ENCODE measurements around the gene CYP2C19.
"Not testable (repeated sequence)": the region's sequence is repeated elsewhere in the genome, so short reads cannot be mapped to it uniquely, and the experiment has no call there.

The CYP2C19 gene

DNA sequence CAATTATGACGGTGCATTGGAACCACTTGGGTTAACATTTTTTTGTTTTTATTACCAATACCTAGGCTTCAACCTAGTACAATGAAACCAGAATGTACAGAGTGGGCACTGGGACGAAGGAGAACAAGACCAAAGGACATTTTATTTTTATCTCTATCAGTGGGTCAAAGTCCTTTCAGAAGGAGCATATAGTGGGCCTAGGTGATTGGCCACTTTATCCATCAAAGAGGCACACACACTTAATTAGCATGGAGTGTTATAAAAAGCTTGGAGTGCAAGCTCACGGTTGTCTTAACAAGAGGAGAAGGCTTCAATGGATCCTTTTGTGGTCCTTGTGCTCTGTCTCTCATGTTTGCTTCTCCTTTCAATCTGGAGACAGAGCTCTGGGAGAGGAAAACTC lies at the start of gene CYP2C19:
Gene CYP2C19 (plus strand): TSS at position 289 of the 400 bp plus-strand sequence. CDS start 25 bp downstream, at position 314.
- no peak for DNase-seq (ENCODE audit: low spot score)

DNA sequence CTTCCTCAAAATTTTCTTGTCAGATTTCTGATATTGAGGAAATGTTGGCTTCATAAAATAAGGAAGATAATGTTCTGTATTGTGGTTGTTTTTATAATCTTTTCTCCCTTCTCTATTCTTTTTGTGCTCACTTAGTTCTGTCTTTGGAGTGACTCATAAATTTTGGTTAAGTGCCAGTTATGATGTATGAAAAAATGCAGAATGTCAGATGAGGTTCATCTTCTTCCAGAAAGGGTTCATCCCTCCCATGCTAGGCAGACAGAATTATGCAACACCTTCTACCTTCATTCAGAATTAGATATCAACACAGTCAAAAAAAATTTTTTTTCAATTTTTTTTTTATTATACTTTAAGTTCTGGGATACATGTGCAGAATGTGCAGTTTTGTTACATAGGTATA lies 36.6 kb upstream of the CYP2C19 start:
- no peak for DNase-seq (ENCODE audit: low spot score)

DNA sequence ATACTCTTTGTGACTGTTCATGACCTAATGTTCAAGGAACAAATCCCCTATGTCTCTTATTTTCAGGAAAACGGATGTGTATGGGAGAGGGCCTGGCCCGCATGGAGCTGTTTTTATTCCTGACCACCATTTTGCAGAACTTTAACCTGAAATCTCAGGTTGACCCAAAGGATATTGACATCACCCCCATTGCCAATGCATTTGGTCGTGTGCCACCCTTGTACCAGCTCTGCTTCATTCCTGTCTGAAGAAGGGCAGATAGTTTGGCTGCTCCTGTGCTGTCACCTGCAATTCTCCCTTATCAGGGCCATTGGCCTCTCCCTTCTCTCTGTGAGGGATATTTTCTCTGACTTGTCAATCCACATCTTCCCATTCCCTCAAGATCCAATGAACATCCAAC lies 27.3 kb upstream of the CYP2C19 start:
- no peak for DNase-seq (ENCODE audit: low spot score)

DNA sequence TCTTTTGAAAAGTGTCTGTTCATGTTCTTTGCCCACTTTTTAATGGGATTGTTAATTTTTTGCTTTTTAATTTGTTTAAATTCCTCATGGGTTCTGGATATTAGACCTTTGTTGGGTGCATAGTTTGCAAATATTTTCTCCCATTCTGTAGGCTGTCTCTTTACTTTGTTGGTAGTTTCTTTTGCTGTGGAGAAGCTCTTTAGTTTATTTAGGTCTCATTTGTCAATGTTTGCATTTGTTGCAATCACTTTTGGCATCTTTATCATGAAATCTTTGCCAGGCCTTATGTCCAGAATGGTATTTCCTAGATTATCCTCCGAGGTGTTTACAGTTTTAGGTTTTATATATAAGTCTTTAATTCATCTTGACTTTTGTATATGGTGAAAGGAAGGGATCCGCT lies 23.9 kb upstream of the CYP2C19 start:
- no peak for DNase-seq (ENCODE audit: low spot score)

DNA sequence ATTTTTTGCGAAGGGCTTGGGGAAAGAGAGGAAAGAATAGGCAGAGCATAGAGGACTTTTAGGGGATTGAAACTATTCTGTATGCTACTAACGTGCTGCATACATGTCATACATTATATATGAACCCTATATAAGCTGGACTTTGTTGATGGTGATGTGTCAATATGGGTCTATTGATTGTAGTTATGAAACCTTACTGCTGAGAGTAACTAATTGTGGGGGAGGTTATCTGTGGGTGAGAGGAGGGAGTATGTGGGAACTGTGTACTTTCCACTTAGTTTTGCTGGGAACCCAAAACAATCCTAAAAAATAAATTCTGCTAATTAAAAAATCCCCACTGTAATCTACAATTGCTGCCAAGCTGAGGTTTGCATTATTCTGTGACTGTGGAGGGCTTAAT lies 15.3 kb upstream of the CYP2C19 start:
- no peak for DNase-seq (ENCODE audit: low spot score)

DNA sequence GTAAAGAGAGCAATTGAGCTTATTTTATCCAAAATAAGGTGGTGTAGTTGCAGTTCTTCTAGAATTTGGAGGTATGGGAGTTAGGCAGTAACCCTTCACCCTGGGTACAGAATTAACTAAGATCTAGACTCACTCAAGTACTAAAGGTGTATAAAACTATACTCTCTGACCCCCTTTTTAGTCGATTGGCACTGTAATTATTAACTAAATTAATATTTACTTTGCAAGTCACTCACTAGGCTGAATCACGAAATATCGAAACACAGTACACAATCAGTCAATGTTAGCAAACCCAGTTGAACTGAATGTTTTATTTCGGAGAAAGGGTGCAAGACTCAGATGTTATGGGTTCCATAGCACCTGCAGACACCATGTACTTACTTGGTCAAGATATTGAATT lies 14.6 kb upstream of the CYP2C19 start:
- DNase-seq (ENCODE audit: low spot score) = no peak

DNA sequence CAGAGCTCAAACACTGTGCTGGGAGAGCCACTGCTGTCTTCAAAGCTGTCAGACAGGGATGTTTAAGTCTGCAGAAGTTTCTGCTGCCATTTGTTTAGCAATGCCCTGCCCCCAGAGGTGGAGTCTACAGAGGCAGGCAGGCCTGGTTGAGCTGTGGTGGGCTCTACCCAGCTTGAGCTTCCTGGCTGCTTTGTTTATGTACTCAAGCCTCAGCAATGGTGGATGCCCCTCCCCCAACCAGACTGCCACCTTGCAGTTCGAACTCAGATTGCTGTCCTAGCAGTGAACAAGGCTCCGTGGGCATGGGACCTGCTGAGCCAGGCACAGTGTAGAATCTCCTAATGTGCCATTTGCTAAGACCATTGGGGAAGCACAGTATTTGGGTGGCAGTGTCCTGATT lies 4.6 kb upstream of the CYP2C19 start:
- no peak for DNase-seq (ENCODE audit: low spot score)

DNA sequence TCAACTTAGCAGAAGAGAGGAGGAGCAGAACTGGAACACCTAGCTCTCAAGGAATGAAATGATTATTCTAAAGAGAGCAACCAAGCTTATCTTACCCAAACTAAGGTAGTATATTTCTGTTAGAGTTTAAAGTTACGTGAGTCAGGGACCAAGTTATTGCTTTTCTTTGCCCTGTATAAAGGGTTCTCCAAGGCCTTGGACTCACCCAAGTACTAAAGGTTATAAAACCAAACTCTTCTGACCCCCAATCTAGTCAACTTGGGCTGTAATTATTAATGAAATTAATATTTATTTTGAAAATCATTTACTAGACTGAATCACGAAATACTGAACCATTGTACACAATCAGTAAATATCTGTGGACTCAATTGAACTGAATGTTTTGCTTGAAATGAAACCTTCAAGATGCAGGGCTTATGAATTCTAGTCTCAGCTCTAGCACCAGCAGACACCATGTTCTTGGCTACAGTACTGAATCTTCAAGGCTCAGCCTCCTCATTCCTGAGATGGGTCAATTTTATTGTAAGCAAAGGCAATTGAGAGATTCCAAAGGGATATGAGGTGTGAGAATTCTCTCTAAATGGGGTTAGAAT lies 1.8 kb upstream of the CYP2C19 start:
- DNase-seq (ENCODE audit: low spot score) = no peak

DNA sequence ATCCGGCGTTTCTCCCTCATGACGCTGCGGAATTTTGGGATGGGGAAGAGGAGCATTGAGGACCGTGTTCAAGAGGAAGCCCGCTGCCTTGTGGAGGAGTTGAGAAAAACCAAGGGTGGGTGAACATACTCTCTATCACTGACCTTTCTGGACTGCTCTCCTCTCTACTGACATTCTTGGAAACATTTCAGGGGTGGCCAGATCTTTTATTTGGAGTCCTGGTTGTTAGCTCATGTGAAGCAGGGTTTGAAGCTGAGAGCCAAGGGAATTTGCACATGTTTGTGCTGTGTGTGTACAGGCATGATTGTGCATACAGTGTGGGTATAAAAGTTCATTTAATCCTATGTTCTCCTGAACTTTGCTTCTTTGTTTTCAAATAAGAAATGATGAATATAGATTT lies 12.9 kb downstream of the CYP2C19 start:
- not testable (repeated sequence) for DNase-seq (ENCODE audit: low spot score)

DNA sequence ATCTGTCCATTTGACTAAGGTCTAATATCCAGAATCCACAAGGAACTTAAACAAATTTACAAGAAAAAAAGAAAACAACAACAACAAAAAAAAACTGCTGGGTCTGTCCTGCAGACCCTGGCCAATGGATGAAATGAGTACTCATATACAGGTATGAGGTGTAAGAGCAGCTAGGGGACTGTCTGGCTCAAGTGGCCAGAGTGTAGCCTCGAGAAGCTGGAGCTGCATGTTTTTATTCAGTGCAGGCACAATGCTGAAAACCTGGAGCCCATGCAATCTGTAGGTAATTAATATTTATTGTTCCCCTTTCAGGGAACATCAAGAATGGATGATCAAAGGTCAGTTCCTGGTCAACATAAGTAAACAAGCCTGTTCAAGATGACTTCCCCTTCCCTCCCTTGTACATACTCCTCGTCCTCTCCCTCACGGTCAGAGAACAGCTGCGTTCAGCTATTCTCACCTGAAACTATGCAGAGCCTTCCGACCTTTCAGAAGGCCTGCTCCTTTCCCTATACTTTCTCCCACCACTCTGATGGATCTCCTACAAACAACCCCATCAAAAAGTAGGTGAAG lies 15.5 kb downstream of the CYP2C19 start:
- DNase-seq (ENCODE audit: low spot score) = no peak

DNA sequence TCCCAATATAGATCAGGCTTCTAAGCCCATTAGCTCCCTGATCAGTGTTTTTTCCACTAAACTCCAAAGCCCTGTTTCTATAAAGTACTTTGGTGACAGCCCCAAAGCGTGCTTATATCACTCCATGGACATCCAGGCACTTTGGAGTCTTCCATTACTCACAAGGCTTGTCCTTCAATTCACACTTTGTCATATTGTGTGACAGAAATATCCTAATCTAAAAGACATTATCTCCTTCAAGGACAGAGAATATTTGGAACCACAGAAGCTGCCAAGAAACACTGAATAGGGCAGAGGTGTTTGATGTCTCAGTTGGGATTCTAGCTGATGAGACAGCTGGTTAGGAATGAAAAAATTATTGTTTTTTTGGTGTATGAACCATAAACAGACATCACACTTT lies 18.4 kb downstream of the CYP2C19 start:
- no peak for DNase-seq (ENCODE audit: low spot score)

DNA sequence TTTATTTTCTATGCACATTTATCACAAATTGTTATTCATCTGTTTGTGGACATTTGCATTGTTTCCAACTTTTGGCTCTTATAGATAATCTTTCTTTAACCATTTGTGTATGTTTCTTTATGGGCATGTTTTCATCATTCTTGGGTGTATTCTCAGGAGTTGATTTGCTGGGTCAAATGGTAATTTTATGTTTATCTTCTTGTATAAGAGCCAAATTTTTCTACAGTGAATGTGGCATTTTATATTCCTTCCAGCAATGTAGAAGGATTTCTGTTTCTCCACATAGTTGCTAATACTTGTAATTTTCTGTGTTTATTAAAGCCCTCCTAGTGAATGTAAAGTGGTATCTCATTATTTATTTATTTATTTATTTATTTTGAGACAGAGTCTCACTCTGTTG lies 21.8 kb downstream of the CYP2C19 start:
- DNase-seq (ENCODE audit: low spot score) = no peak

DNA sequence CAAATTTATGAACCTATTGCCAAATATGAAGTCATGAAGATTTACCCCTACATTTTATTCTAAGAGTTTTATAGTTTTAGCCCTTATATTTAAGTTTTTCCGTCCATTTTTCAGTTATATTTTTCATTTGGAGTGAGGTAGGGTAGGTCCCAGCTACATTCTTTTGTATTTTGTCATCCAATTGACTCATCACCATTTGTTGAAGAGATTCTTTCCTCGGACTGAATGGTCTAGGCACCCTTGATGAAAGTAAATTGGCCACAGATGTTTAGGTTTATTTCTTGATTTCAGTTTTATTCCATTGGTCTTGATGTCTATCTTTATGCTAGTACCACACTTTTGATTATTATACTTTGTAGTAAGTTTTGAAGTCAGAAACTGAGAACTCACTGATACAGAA lies 22.7 kb downstream of the CYP2C19 start:
- DNase-seq (ENCODE audit: low spot score) = no peak

DNA sequence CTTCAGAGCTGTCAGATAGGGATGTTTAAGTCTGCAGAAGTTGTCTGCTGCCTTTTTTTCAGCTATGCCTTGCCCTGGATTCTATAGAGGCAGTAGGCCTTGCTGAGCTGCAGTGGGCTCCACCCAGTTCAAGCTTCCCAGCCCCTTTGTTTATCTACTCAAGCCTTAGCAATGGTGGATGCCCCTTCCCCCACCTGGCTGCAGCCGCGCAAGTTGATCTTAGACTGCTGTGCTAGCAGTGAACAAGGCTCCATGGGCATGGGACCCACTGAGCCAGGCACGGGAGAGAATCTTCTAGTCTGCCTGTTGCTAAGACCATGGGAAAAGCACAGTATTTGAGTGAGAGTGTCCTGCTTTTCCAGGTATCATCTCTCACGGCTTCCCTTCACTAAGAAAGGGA lies 38.1 kb downstream of the CYP2C19 start:
- not testable (repeated sequence) for DNase-seq (ENCODE audit: low spot score)

DNA sequence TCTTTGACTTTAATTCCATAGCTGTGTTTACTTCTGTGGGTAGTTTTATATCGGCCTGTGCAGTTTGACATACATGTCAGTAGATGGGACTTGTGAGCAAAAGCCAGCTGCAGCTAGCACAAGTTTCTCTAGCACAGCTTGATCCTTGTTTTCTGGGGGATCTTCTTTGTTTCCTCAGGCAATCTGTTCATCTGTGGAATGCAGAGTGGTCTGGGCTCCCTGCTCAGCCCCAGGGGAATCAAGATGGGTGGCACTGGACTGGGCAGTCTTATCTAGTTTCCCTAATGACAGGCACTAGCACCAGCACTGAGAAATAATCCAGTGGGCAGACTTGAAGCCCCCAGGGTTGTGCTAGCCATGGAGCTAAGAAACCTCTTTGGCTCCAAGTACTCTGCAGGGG lies 40.8 kb downstream of the CYP2C19 start:
- no peak for DNase-seq (ENCODE audit: low spot score)

DNA sequence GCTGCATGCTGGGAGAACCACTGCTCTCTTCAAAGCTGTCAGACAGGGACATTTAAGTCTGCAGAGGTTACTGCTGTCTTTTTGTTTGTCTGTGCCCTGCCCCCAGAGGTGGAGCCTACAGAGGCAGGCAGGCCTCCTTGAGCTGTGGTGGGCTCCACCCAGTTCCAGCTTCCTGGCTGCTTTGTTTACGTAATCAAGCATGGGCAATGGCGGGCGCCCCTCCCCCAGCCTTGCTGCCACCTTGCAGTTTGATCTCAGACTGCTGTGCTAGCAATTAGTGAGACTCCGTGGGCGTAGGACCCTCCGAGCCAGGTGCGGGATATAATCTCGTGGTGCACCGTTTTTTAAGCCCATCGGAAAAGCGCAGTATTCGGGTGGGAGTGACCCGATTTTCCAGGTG lies 67.5 kb downstream of the CYP2C19 start:
- not testable (repeated sequence) for DNase-seq (ENCODE audit: low spot score)

DNA sequence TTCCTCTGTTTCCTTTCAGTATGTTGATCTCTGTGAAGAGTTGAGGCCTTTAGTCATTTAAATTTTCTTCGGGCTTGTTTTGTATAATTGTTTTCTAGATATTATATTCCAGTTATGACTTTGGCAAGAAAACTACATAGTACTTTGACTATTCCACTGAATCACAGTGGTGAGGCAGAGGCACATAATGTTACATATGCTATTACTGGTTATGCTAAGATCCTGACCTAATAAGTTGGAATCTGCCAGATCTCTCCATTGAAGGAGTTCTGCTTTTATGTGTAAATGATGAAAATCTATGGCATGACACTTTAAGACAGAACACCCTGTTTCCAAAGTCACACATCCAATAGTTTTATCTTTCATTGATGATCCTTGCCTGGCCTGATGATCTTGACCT lies 83.7 kb downstream of the CYP2C19 start:
- DNase-seq (ENCODE audit: low spot score) = no peak

DNA sequence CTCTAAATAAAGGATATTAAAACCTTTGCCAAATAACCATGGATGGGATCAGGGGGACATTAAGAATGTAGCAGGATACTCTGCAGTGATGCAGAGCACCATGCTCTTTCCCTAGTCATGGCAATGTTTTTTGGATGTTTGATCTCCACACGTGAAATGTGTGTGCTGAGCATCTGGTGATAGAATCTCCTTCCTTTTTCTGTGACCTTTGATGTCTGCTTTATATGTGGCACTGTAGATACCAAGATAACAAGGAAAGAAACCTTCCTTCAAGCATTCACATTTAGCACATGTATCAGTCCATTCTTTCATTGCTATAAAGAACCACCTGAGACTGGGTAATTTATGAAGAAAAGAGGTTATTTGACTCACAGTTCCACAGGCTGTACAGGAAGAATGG lies 88.3 kb downstream of the CYP2C19 start:
- no peak for DNase-seq (ENCODE audit: low spot score)

DNA sequence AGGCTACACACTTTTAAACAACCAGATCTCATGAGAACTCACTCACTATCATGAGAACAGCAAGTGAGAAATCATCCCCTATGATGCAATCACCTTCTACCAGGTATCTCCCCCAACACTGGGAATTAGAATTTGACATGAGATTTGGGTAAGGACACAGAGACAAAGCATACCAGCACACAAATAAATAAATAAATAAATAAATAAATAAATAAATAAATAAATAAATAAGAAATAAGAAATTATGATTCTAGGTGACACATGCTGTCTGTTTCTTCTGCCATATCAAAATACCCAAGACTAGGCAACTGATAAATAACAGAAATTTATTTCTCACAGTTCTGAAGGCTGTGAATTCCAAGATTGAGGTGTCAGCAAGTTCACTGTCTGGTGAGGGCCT lies 88.8 kb downstream of the CYP2C19 start:
- no peak for DNase-seq (ENCODE audit: low spot score)

DNA sequence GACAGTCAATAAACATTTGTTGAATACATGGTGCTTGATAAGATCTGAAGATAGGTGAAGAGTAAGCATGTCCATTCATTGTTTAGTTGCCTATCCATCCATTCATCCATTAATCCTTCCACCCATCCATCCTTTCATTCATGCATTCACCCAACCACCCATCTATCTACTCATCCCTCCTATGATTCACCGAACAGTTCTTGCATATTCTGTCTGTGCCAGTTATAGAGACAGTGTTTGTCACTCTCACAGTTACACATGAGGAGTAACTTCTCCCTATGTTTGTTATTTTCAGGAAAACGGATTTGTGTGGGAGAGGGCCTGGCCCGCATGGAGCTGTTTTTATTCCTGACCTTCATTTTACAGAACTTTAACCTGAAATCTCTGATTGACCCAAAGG lies 90.0 kb downstream of the CYP2C19 start:
- no peak for DNase-seq (ENCODE audit: low spot score)

DNA sequence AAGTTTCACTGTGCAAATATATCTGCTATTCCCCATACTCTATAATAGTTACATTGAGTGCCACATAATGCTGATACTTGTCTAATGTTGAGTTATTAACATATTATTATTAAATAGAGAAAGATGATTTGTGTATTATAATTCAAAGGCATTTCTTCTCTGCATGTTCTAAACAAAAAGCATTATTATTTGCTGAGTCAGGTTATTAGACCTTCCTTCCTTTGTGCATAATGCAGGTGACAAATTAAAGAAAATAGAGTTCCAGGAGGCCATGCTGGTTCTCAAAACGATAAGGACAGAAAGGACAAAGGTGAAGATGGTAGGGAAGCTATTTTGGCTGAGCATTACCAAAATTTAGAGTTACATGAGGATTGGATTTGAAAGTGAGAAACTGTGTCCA lies 90.6 kb downstream of the CYP2C19 start:
- DNase-seq (ENCODE audit: low spot score) = no peak

DNA sequence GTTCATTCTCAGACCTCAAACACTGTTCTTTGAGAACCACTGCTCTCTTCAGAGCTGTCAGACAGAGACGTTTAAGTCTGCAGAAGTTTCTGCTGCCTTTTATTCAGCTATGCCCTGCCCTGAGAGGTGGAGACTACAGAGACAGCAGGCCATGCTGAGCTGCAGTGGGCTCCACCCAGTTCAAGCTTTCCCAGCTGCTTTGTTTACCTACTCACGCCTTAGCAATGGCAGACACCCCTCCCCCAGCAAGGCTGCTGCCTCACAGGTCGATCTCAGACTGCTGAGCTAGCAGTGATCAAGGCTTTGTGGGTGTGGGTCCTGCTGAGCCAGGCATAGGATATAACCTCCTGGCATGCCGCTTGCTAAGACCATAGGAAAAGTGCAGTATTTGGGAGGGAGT lies 95.5 kb downstream of the CYP2C19 start:
- DNase-seq (ENCODE audit: low spot score) = no peak

DNA sequence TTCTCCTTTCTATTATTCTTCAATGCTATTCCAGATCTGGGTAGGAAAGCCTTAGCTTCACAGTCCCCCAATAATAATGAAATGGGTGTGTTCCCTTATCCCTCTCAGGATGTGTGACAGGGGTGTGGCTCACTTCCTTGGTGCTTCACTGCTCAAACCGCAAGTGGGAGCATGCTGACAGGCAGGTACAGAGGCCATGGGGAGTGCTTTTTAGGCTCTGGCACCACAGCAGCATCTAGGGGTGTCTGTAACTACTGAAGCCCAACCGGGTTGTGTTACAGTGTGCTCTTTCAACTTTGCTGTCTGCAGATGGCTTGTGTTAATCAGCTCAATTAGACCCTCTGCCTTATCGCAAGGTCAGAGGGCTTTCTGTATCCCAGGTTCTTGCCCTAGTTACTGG lies 96.6 kb downstream of the CYP2C19 start:
- no peak for DNase-seq (ENCODE audit: low spot score)

DNA sequence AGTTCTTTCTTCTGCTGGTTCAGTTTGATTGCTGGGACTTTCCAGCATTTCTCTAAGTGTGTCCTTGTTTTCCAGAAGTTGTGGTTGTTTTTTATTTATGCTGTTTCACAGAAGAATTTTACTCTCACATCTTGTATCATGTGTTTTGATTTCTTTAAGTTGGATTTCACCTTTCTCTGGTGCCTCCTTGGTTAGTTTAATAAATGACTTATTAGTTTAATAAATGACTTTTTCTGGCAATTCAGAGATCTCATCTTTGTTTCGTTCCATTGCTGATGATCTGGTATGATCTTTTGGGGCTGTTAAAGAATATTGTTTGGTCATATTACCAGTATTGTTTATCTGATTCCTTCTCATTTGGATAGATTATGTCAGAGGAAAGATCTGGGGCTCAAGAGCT lies 116.2 kb downstream of the CYP2C19 start:
- no peak for DNase-seq (ENCODE audit: low spot score)

DNA sequence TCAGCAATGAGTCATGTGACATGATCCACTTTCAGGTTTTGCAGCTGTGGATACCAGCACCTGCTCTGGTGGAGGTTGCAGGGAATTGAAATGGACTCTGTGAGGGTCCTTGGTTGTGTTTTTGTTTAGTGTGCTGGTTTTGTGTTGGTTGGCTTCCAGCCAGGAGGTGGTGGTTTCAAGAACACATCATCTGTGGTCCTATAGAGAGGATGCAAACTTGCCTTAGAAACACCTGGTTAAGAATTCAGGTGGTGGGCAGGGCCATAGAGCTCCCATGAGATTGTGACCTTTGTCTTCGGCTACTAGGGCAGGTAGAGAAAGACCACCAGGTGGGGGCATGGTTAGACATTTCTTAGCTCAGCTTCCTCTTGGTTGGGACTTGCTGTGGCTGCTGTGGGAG lies 116.7 kb downstream of the CYP2C19 start:
- no peak for DNase-seq (ENCODE audit: low spot score)

Data from AG08395 (cell line).